GM12878 (cell line): ENCODE data around the gene PARP8. TPM values are rescaled to one million over a fixed set of nuclear protein-coding genes. Genes with fewer than 3 reads are reported as not detected.

ENCODE experiments used
- ATAC-seq: fragments of 200-7000 bp; cut with Tn5 transposase; 3 replicates; pipeline ENCODE4 v1.9.1; 2020; ENCODE audit warnings: mild to moderate bottlenecking, moderate library complexity
- BruUV-seq: library from RNA; stranded (reverse); fragments of 400-500 nt; replicated peaks from 2 replicates; lab custom pipeline; 2021; lab: Mats Ljungman, UMichigan
- CTCF ChIA-PET: fragments of 300-600 bp; sonication (Branson Sonifier 250); formaldehyde crosslinking; extraction: SDS; loops from one replicate; lab custom pipeline; 2021; ENCODE audit warnings: inconsistent platforms; lab: Yijun Ruan, JAX
- POLR2A ChIA-PET: fragments of 350-600 bp; formaldehyde crosslinking; extraction: SDS; loops from one replicate; lab custom pipeline; 2021; ENCODE audit warnings: inconsistent platforms; lab: Charles Lee
- RAD21 ChIA-PET: fragments of 300-600 bp; sonication (Branson Sonifier 250); formaldehyde crosslinking; loops from one replicate; lab custom pipeline; 2023; ENCODE audit warnings: antibody characterized with exemption; ENCODE audit not compliant: unreplicated experiment; lab: Charles Lee
- SMC1A ChIA-PET: fragments of 300-600 bp; sonication (Branson Sonifier 250); formaldehyde crosslinking; loops from one replicate; lab custom pipeline; 2023; ENCODE audit not compliant: unreplicated experiment, uncharacterized antibody; lab: Charles Lee
- DNase-seq: peaks from one replicate; pipeline ENCODE4 v3.0.0-alpha.2; 2011; ENCODE audit warnings: low read depth, low spot score
- FAIRE-seq: peaks from 3 replicates; lab custom pipeline; 2011; peaks lifted over from hg19 to GRCh38; lab: Jason Lieb, UNC
- H2AFZ ChIP-seq: 2 replicates; pipeline ENCODE4 v1.6.0; 2011; ENCODE audit warnings: low read depth, low read length, control low read depth; ENCODE audit not compliant: control insufficient read depth
- H3K27ac ChIP-seq: 2 replicates; pipeline ENCODE4 v1.5.1; 2011; ENCODE audit warnings: control low read depth; ENCODE audit not compliant: control insufficient read depth, insufficient read depth
- H3K27me3 ChIP-seq, 2 experiments: replicated peaks in 1 of 2; 2 replicates each; pipeline versions ENCODE4 v1.6.0 to v1.6.1; 2011; ENCODE audit warnings: low read length in 1 of 2; ENCODE audit not compliant: control insufficient read depth in 2 of 2, insufficient read depth in 2 of 2
- H3K36me3 ChIP-seq, 2 experiments: 2 replicates each; pipeline ENCODE4 v1.5.1; 2011; ENCODE audit warnings: low read length in 1 of 2; ENCODE audit not compliant: control insufficient read depth in 2 of 2, insufficient read depth in 2 of 2
- H3K4me1 ChIP-seq: 2 replicates; pipeline ENCODE4 v1.6.1; 2011; ENCODE audit warnings: mild to moderate bottlenecking, low read length, moderate library complexity, mixed read lengths; ENCODE audit not compliant: control insufficient read depth, insufficient read depth
- H3K4me2 ChIP-seq: 2 replicates; pipeline ENCODE4 v1.6.0; 2011; ENCODE audit warnings: control low read depth; ENCODE audit not compliant: control insufficient read depth, insufficient read depth
- H3K4me3 ChIP-seq: fragments of 200-600 bp; sonication (generic); 2 replicates; pipeline ENCODE4 v1.5.1; 2016
- H3K79me2 ChIP-seq: 2 replicates; pipeline ENCODE4 v1.6.0; 2011; ENCODE audit warnings: low read length; ENCODE audit not compliant: control insufficient read depth, insufficient read depth
- H3K9ac ChIP-seq: 2 replicates; pipeline ENCODE4 v1.8.0; 2011; ENCODE audit warnings: low read length, control low read depth, mixed read lengths; ENCODE audit not compliant: control insufficient read depth, insufficient read depth
- H3K9me3 ChIP-seq: replicated peaks from 3 replicates; pipeline ENCODE4 v1.5.1; 2011; ENCODE audit warnings: mild to moderate bottlenecking, low read length; ENCODE audit not compliant: control insufficient read depth, insufficient read depth
- H4K20me1 ChIP-seq: 2 replicates; pipeline ENCODE4 v1.6.0; 2011; ENCODE audit not compliant: control insufficient read depth, insufficient read depth
- IRF3 ChIP-seq: fragments of 450-650 bp; IDR thresholded peaks from 2 replicates; pipeline ENCODE4 v1.6.1; 2014; ENCODE audit warnings: mild to moderate bottlenecking
- NBN ChIP-seq: fragments of 450-650 bp; IDR thresholded peaks from 2 replicates; pipeline ENCODE4 v1.6.1; 2016
- NFIC ChIP-seq: IDR thresholded peaks from 2 replicates; pipeline ENCODE4 v1.6.1; 2012; ENCODE audit warnings: low read depth, mild to moderate bottlenecking, inconsistent platforms, low read length, moderate library complexity
- NFYA ChIP-seq: IDR thresholded peaks from 2 replicates; pipeline ENCODE4 v1.6.1; 2011; ENCODE audit warnings: low read depth, mild to moderate bottlenecking, low read length, improper control_type of control experiment, borderline replicate concordance
- SIX5 ChIP-seq: IDR thresholded peaks from 2 replicates; pipeline ENCODE4 v1.6.1; 2011; ENCODE audit warnings: mild to moderate bottlenecking, low read depth, low read length, moderate library complexity; ENCODE audit not compliant: severe bottlenecking
- SKIL ChIP-seq: fragments of 450-650 bp; IDR thresholded peaks from 2 replicates; pipeline ENCODE4 v1.6.1; 2017; ENCODE audit warnings: mild to moderate bottlenecking, low read depth, inconsistent platforms; ENCODE audit not compliant: poor library complexity, severe bottlenecking
- TCF7 ChIP-seq: IDR thresholded peaks from 2 replicates; pipeline ENCODE4 v1.6.1; 2014; ENCODE audit warnings: antibody characterized with exemption, borderline replicate concordance
- ZNF207 ChIP-seq: fragments of 450-650 bp; IDR thresholded peaks from 2 replicates; pipeline ENCODE4 v1.6.1; 2014; ENCODE audit warnings: antibody characterized with exemption, mild to moderate bottlenecking, borderline replicate concordance
- WGBS: methylation state at CpG from one replicate; pipeline ENCODE4 v1.1.6; 2016; ENCODE audit warnings: low lambda C conversion rate; ENCODE audit not compliant: insufficient replicate concordance, insufficient coverage; ENCODE audit errors: missing lambda C conversion rate; 5-methylcytosine and 5-hydroxymethylcytosine counted together
- in situ Hi-C: fragments of 300-500 bp; cut with MboI; formaldehyde crosslinking; loops from 9 replicates; pipeline ENCODE4 v1.14.3; 2018; ENCODE audit warnings: mixed read lengths
- intact Hi-C: fragments of 100-400 bp; cut with micrococcal nuclease; formaldehyde crosslinking; loops from one replicate; pipeline ENCODE4 v1.14.2; 2022; ENCODE audit not compliant: unreplicated experiment
- polyA plus RNA-seq, 11 experiments: library from polyadenylated mRNA; depleted of rRNA in 4 of 11; unstranded in 6 of 11; stranded (reverse) in 5 of 11; fragments of >200 nt; fragmentation: Nextera tagmentation in 4 of 11; fragmentation: Illumina TruSeq in 1 of 11; extraction: Ambion mirVana in 4 of 11; extraction: Trizol in 1 of 11; gene quantifications; 1 replicate in 1 of 11; 2 replicates in 10 of 11; pipeline versions ENCODE4 v1.2.1 to v1.2.3, GENCODE V29; 2011 to 2016; ENCODE audit warnings: inconsistent platforms in 2 of 11, missing spikeins in 2 of 11, low read depth in 1 of 11
- total RNA-seq, 4 experiments: library from RNA; depleted of rRNA in 3 of 4; stranded (reverse); fragments of >200 nt in 3 of 4; fragmentation: Illumina TruSeq in 1 of 4; extraction: Trizol in 1 of 4; gene quantifications; 2 replicates each; pipeline versions ENCODE4 v1.2.1 to v1.2.3, GENCODE V29; 2013 to 2021

PARP8 gene
- total and polyA plus RNA-seq, 10 of the 15 experiments (the other 5 are each of a cell fraction or from before 2014, with no cell fraction given), result 9.1 to 65.2 (median 20.6) TPM

- in situ Hi-C loops, result no loop called here
- peaks cover 4% of the 10 kb centered on the region; the same call in 1 of the 2 replicates for H3K4me1 ChIP-seq
- H3K79me2 ChIP-seq, result peaks cover 48% of the 10 kb centered on the region
- SMC1A ChIA-PET, result interaction anchor here (0.6 to 2.3 kb wide), 8 partner anchors 10 to 1200 kb away, joined by 3 to 9 read pairs (median 3); no protein-coding TSS in a partner anchor
- RAD21 ChIA-PET, result no interaction called here
- no peaks in the 10 kb centered on the region; the same call in 1 of the 3 replicates for H3K9me3 ChIP-seq
- no peaks in the 10 kb centered on the region; a peak in 1 of 4 replicates for H3K36me3 ChIP-seq
- DNase-seq (no peak), ATAC-seq (no peak), FAIRE-seq (no peak)
- H3K4me2 ChIP-seq, result no peak overlapping the region
- TF ChIP-seq SKIL (no peak), ZNF207 (no peak), IRF3 (no peak), NFIC (no peak), NBN (no peak), TCF7 (no peak), SIX5 (no peak), NFYA (no peak)
- CTCF ChIA-PET, result interaction anchor here (1.0 to 1.4 kb wide), 3 partner anchors 10 to 23 kb away, joined by 3 to 4 read pairs (median 3); no protein-coding TSS in a partner anchor
- intact Hi-C loops, result no loop called here
- no peaks in the 10 kb centered on the region for H4K20me1 ChIP-seq
- no peaks in the 10 kb centered on the region for H3K27me3 ChIP-seq
- H3K9ac ChIP-seq, result no peak overlapping the region
- no peak overlapping the region for H3K27ac ChIP-seq
- 98% methylated on average over 4 of the region's 4 CpGs for WGBS
- no peak overlapping the region for H2AFZ ChIP-seq
- no TSS peak for BruUV-seq
- POLR2A ChIA-PET, result interaction anchor here (0.9 to 1.6 kb wide), 3 partner anchors 9 to 36 kb away, joined by 3 read pairs; no protein-coding TSS in a partner anchor
- H3K4me3 ChIP-seq, result no peak overlapping the region
Observed at GRCh38 chr5:50720061-50720710, 53.7 kb downstream of the PARP8 start.
